Liver (tissue), 9 donors: ENCODE data around the gene ANTXR2. TPM values are rescaled to one million over a fixed set of nuclear protein-coding genes. Genes with fewer than 3 reads are reported as not detected.

Source experiments
- DNase-seq: peaks from one replicate; pipeline ENCODE4 v3.0.0-alpha.2; 2017; ENCODE audit warnings: low spot score
- H3K27ac ChIP-seq, 2 donors: one replicate each; pipeline ENCODE4 v1.7.0; 2013; ENCODE audit warnings: inconsistent platforms in 2 of 2, low read length in 2 of 2, control low read depth in 1 of 2, low read depth in 1 of 2, mild to moderate bottlenecking in 1 of 2
- H3K27me3 ChIP-seq, 4 donors: one replicate each; pipeline versions ENCODE4 v1.6.1 to v1.7.0; 2013; ENCODE audit warnings: low read length in 3 of 4, inconsistent platforms in 1 of 4, mild to moderate bottlenecking in 1 of 4, moderate library complexity in 1 of 4; ENCODE audit not compliant: control insufficient read depth in 4 of 4, insufficient read depth in 4 of 4
- H3K36me3 ChIP-seq, 4 donors: one replicate each; pipeline versions ENCODE4 v1.6.1 to v1.7.0; 2013; ENCODE audit warnings: low read length in 3 of 4, mild to moderate bottlenecking in 3 of 4, low read depth in 1 of 4, moderate library complexity in 1 of 4; ENCODE audit not compliant: control insufficient read depth in 4 of 4, insufficient read depth in 3 of 4
- H3K4me1 ChIP-seq, 4 donors: one replicate each; pipeline versions ENCODE4 v1.6.1 to v1.7.0; 2013; ENCODE audit warnings: low read length in 3 of 4, mild to moderate bottlenecking in 3 of 4, moderate library complexity in 1 of 4; ENCODE audit not compliant: control insufficient read depth in 4 of 4, insufficient read depth in 4 of 4
- H3K4me3 ChIP-seq, 3 donors: one replicate each; pipeline versions ENCODE4 v1.6.1 to v1.7.0; 2013; ENCODE audit warnings: low read length in 3 of 3, control low read depth in 1 of 3, low read depth in 1 of 3, mild to moderate bottlenecking in 1 of 3
- H3K9ac ChIP-seq, 2 donors: one replicate each; pipeline ENCODE4 v1.7.0; 2013; ENCODE audit warnings: low read length in 2 of 2, mild to moderate bottlenecking in 2 of 2, moderate library complexity in 2 of 2, control low read depth in 1 of 2, low read depth in 1 of 2
- H3K9me3 ChIP-seq, 4 donors: one replicate each; pipeline versions ENCODE4 v1.6.1 to v1.7.0; 2013; ENCODE audit warnings: low read length in 3 of 4; ENCODE audit not compliant: control insufficient read depth in 4 of 4
- EGR1 ChIP-seq, 2 donors: IDR thresholded peaks; 2 replicates each; pipeline ENCODE4 v1.6.1; 2016 to 2018; ENCODE audit warnings: antibody characterized with exemption in 2 of 2, low read depth in 2 of 2
- FOXA1 ChIP-seq: IDR thresholded peaks from 2 replicates; pipeline ENCODE4 v1.6.1; 2016; ENCODE audit warnings: antibody characterized with exemption
- FOXA2 ChIP-seq: IDR thresholded peaks from 2 replicates; pipeline ENCODE4 v1.6.1; 2016; ENCODE audit warnings: antibody characterized with exemption
- GABPA ChIP-seq, 2 donors: IDR thresholded peaks in 1 of 2; conservative IDR thresholded peaks in 1 of 2; 2 replicates each; pipeline ENCODE4 v1.6.1; 2016; ENCODE audit warnings: antibody characterized with exemption in 2 of 2, mild to moderate bottlenecking in 1 of 2, moderate library complexity in 1 of 2
- HNF4A ChIP-seq, 2 donors: conservative IDR thresholded peaks; 2 replicates each; pipeline ENCODE4 v1.6.1; 2016; ENCODE audit warnings: antibody characterized with exemption in 2 of 2, mild to moderate bottlenecking in 2 of 2
- HNF4G ChIP-seq: IDR thresholded peaks from 2 replicates; pipeline ENCODE4 v1.6.1; 2016; ENCODE audit warnings: antibody characterized with exemption
- JUND ChIP-seq, 2 donors: IDR thresholded peaks; 2 replicates each; pipeline ENCODE4 v1.6.1; 2016; ENCODE audit warnings: antibody characterized with exemption in 2 of 2
- NR2F2 ChIP-seq: IDR thresholded peaks from 2 replicates; pipeline ENCODE4 v1.6.1; 2016; ENCODE audit warnings: antibody characterized with exemption
- RAD21 ChIP-seq, 2 donors: IDR thresholded peaks; 2 replicates each; pipeline ENCODE4 v1.6.1; 2016; ENCODE audit warnings: antibody characterized with exemption in 2 of 2, mild to moderate bottlenecking in 2 of 2
- RXRA ChIP-seq, 2 donors: IDR thresholded peaks; 2 replicates each; pipeline ENCODE4 v1.6.1; 2017 to 2018; ENCODE audit warnings: antibody characterized with exemption in 2 of 2, mild to moderate bottlenecking in 1 of 2
- SP1 ChIP-seq: IDR thresholded peaks from 2 replicates; pipeline ENCODE4 v1.6.1; 2018; ENCODE audit warnings: antibody characterized with exemption, mild to moderate bottlenecking
- TAF1 ChIP-seq: conservative IDR thresholded peaks from 2 replicates; pipeline ENCODE4 v1.6.1; 2016; ENCODE audit warnings: antibody characterized with exemption, mild to moderate bottlenecking
- YY1 ChIP-seq: IDR thresholded peaks from 2 replicates; pipeline ENCODE4 v1.6.1; 2016; ENCODE audit warnings: antibody characterized with exemption, mild to moderate bottlenecking
- polyA plus RNA-seq, 2 donors: library from polyadenylated mRNA; stranded (reverse) in 1 of 2; unstranded in 1 of 2; fragments of 200-250 nt in 1 of 2; fragments of >200 nt in 1 of 2; fragmentation: Nextera tagmentation in 1 of 2; extraction: Ambion mirVana in 1 of 2; gene quantifications; one replicate each; pipeline versions ENCODE4 v1.2.1 to v1.2.3, GENCODE V29; 2013 to 2015
- total RNA-seq, 2 donors: library from RNA; depleted of rRNA; stranded (reverse); fragments of >200 nt; gene quantifications; one replicate each; pipeline ENCODE4 v1.2.3, GENCODE V29; 2014
- TF ChIP-seq, protein P1 (sequence below): IDR thresholded peaks from 2 replicates; pipeline ENCODE4 v1.6.1; 2016; ENCODE audit warnings: antibody characterized with exemption
- TF ChIP-seq, protein P2 (sequence below): IDR thresholded peaks from 2 replicates; pipeline ENCODE4 v1.6.1; 2016; ENCODE audit warnings: antibody characterized with exemption, mild to moderate bottlenecking
- TF ChIP-seq, protein P3 (sequence below): IDR thresholded peaks from 2 replicates; pipeline ENCODE4 v1.6.1; 2016; ENCODE audit warnings: antibody characterized with exemption
- TF ChIP-seq, protein P4 (sequence below): IDR thresholded peaks from 2 replicates; pipeline ENCODE4 v1.6.1; 2016; ENCODE audit warnings: antibody characterized with exemption
- TF ChIP-seq, protein P5 (sequence below): fragments of 150-350 bp; IDR thresholded peaks from 2 replicates; pipeline ENCODE4 v1.5.1; 2017; ENCODE audit warnings: improper control_type of control experiment, low read depth, low read length; ENCODE audit not compliant: missing input control
- donor health status: healthy.
- donor health status: healthy.
- donor health status: healthy.
- donor health status: healthy.
- donor health status: healthy.

The ANTXR2 gene
- total and polyA plus RNA-seq, 4 donors, result 16.1 to 30.5 (median 21.3) TPM

DNA sequence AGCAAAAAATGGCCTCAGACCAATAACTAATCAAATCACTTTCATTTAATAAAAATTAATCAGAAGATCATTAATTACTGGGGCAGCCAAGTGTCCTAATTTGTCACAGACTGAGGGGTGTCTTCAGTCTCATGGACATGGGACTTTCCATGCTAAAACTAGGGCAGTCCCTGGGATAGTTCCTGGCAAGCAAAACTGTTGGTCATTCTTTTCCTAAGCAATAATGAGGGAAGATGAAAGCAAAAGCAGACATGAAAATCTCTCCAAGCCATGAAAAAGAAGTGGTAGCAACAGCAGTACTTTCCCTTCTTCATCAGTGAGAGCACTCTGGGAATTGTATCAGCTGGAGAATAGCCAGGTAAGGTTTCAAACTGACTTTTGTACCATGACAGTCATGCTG, 3.7 kb upstream of the ANTXR2 start:
- no peak for DNase-seq
- H3K27me3 ChIP-seq, result no peaks in the 10 kb centered on the region
- TF ChIP-seq, protein P1, sequence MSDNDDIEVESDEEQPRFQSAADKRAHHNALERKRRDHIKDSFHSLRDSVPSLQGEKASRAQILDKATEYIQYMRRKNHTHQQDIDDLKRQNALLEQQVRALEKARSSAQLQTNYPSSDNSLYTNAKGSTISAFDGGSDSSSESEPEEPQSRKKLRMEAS, result no peak
- TF ChIP-seq SP1 (no peak), FOXA2 (no peak), EGR1 (IDR thresholded peaks at IDR 0.05; ENCODE audit: low read depth in 2 of 2) (no peak), HNF4G (no peak), NR2F2 (no peak), FOXA1 (no peak), HNF4A (conservative IDR thresholded peaks at IDR 0.05) (no peak), YY1 (no peak), RAD21 (IDR thresholded peaks at IDR 0.05) (no peak), RXRA (IDR thresholded peaks at IDR 0.05) (no peak), TAF1 (no peak), GABPA (IDR thresholded peaks at IDR 0.05 in 1 of 2, conservative IDR thresholded peaks at IDR 0.05 in 1 of 2) (no peak), JUND (IDR thresholded peaks at IDR 0.05) (no peak)
- TF ChIP-seq, protein P2, sequence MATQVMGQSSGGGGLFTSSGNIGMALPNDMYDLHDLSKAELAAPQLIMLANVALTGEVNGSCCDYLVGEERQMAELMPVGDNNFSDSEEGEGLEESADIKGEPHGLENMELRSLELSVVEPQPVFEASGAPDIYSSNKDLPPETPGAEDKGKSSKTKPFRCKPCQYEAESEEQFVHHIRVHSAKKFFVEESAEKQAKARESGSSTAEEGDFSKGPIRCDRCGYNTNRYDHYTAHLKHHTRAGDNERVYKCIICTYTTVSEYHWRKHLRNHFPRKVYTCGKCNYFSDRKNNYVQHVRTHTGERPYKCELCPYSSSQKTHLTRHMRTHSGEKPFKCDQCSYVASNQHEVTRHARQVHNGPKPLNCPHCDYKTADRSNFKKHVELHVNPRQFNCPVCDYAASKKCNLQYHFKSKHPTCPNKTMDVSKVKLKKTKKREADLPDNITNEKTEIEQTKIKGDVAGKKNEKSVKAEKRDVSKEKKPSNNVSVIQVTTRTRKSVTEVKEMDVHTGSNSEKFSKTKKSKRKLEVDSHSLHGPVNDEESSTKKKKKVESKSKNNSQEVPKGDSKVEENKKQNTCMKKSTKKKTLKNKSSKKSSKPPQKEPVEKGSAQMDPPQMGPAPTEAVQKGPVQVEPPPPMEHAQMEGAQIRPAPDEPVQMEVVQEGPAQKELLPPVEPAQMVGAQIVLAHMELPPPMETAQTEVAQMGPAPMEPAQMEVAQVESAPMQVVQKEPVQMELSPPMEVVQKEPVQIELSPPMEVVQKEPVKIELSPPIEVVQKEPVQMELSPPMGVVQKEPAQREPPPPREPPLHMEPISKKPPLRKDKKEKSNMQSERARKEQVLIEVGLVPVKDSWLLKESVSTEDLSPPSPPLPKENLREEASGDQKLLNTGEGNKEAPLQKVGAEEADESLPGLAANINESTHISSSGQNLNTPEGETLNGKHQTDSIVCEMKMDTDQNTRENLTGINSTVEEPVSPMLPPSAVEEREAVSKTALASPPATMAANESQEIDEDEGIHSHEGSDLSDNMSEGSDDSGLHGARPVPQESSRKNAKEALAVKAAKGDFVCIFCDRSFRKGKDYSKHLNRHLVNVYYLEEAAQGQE, result no peak
- TF ChIP-seq, protein P3, sequence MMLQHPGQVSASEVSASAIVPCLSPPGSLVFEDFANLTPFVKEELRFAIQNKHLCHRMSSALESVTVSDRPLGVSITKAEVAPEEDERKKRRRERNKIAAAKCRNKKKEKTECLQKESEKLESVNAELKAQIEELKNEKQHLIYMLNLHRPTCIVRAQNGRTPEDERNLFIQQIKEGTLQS, result no peak
- TF ChIP-seq, protein P4, sequence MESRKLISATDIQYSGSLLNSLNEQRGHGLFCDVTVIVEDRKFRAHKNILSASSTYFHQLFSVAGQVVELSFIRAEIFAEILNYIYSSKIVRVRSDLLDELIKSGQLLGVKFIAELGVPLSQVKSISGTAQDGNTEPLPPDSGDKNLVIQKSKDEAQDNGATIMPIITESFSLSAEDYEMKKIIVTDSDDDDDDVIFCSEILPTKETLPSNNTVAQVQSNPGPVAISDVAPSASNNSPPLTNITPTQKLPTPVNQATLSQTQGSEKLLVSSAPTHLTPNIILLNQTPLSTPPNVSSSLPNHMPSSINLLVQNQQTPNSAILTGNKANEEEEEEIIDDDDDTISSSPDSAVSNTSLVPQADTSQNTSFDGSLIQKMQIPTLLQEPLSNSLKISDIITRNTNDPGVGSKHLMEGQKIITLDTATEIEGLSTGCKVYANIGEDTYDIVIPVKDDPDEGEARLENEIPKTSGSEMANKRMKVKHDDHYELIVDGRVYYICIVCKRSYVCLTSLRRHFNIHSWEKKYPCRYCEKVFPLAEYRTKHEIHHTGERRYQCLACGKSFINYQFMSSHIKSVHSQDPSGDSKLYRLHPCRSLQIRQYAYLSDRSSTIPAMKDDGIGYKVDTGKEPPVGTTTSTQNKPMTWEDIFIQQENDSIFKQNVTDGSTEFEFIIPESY, result no peak
- TF ChIP-seq, protein P5, sequence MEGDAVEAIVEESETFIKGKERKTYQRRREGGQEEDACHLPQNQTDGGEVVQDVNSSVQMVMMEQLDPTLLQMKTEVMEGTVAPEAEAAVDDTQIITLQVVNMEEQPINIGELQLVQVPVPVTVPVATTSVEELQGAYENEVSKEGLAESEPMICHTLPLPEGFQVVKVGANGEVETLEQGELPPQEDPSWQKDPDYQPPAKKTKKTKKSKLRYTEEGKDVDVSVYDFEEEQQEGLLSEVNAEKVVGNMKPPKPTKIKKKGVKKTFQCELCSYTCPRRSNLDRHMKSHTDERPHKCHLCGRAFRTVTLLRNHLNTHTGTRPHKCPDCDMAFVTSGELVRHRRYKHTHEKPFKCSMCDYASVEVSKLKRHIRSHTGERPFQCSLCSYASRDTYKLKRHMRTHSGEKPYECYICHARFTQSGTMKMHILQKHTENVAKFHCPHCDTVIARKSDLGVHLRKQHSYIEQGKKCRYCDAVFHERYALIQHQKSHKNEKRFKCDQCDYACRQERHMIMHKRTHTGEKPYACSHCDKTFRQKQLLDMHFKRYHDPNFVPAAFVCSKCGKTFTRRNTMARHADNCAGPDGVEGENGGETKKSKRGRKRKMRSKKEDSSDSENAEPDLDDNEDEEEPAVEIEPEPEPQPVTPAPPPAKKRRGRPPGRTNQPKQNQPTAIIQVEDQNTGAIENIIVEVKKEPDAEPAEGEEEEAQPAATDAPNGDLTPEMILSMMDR, result no peak
- H3K9me3 ChIP-seq, result no peaks in the 10 kb centered on the region
- no peaks in the 10 kb centered on the region for H3K36me3 ChIP-seq
- no peak overlapping the region for H3K9ac ChIP-seq
- no peak overlapping the region for H3K4me3 ChIP-seq
- peaks cover 0 to 3% (median under 1%) of the 10 kb centered on the region in 4 donors for H3K4me1 ChIP-seq
- no peak overlapping the region for H3K27ac ChIP-seq
